ENCODE data around the gene ANGPT4. TPM values are rescaled to one million over a fixed set of nuclear protein-coding genes. Genes with fewer than 3 reads are reported as not detected.

ANGPT4 gene
- total and polyA plus RNA-seq, 9 of the 15 experiments (the other 6 are each of a cell fraction or from before 2014, with no cell fraction given): not detected

- Histone ChIP-seq H3K4me1 (replicated peaks in 1 of 2; ENCODE audit: control insufficient read depth in 2 of 2, insufficient read depth in 2 of 2, low read length in 2 of 2) (peaks cover 22 to 45% of the 10 kb centered on the region in 2 experiments), H3K9me1 (ENCODE audit: control insufficient read depth, insufficient read depth, low read length) (no peaks in the 10 kb centered on the region), H3K4me2 (ENCODE audit: insufficient read depth, low read length) (no peak overlapping the region), H3K9me3 (replicated peaks; ENCODE audit: control insufficient read depth, insufficient read depth, low read depth, low read length) (peaks cover 9% of the 10 kb centered on the region), H3K27ac (ENCODE audit: extremely low read depth, low read depth, low read length) (no peak overlapping the region; the same call in 2 of the 3 replicates), H4K20me1 (replicated peaks; ENCODE audit: control insufficient read depth, insufficient read depth, low read length) (no peaks in the 10 kb centered on the region), H3K4me3 (no peak overlapping the region), H3K79me2 (ENCODE audit: control insufficient read depth, insufficient read depth, low read length) (no peaks in the 10 kb centered on the region), H3K36me3 (ENCODE audit: control insufficient read depth, insufficient read depth, low read length) (no peaks in the 10 kb centered on the region), H3K9ac (ENCODE audit: insufficient read depth in 1 of 2, low read depth in 2 of 2, low read length in 2 of 2) (peak overlapping the region in 1 of 2 experiments; percentile 28; a peak in 2 of 4 replicates), H2AFZ (ENCODE audit: low read depth, low read length) (peak overlapping the region; percentile 61; the same call in 1 of the 2 replicates), H3K27me3 (ENCODE audit: control insufficient read depth in 2 of 2, insufficient read depth in 2 of 2, low read length in 2 of 2) (no peaks in the 10 kb centered on the region)
- peak in 1 of 4 experiments; percentile 37 for DNase-seq (ENCODE audit: extremely low read depth in 1 of 4, low spot score in 3 of 4)
- ATAC-seq: peak; percentile 60
- in situ Hi-C loops (cut with MboI): no loop called here
- WGBS (ENCODE audit: insufficient coverage, low coverage, missing lambda C conversion rate): 60% methylated on average over 4 of the region's 12 CpGs
- ChIA-PET CTCF (ENCODE audit: low intra/inter-chr PET ratio) (no interaction called here), POLR2A (interaction anchor here (0.6 kb wide), 1 partner anchor 299 kb away, joined by 3 read pairs; no protein-coding TSS in a partner anchor)
- no TSS peak for BruUV-seq (replicated peaks)
- no peak for FAIRE-seq
- intact Hi-C loops (cut with micrococcal nuclease): no loop called here
- peak; percentile 60; the same call in 1 of the 2 replicates for TF ChIP-seq NR2C2 (CRISPR knock-in tag; IDR thresholded peaks at IDR 0.05)
- TF ChIP-seq NR2C2 (tag; IDR thresholded peaks at IDR 0.05): peak; percentile 26; the same call in 1 of the 2 replicates
- peak; percentile 71 for TF ChIP-seq NR2C1 (IDR thresholded peaks at IDR 0.05)
- peak; percentile 64; the same call in 1 of the 2 replicates for TF ChIP-seq NR2C1 (tag; IDR thresholded peaks at IDR 0.05)
- peak; percentile 41; the same call in 1 of the 2 replicates for TF ChIP-seq ZBTB7A (IDR thresholded peaks at IDR 0.05; ENCODE audit: borderline replicate concordance, control insufficient read depth, low read depth, low read length)
- TF ChIP-seq ZFPM2 (CRISPR knock-in tag; IDR thresholded peaks at IDR 0.05): no peak
- TF ChIP-seq FOXP1 (CRISPR knock-in tag; IDR thresholded peaks at IDR 0.05): no peak
Observed at GRCh38 chr20:822651-823573, 93.2 kb downstream of the ANGPT4 start.

Measured in K562 (cell line).